Epithelial cell of proximal tubule (primary cell): ENCODE data around the gene SLC38A11. TPM values are rescaled to one million over a fixed set of nuclear protein-coding genes. Genes with fewer than 3 reads are reported as not detected.
"Not testable (repeated sequence)": the region's sequence is repeated elsewhere in the genome, so short reads cannot be mapped to it uniquely, and the experiment has no call there.

Source experiments
- DNase-seq: peaks from one replicate; pipeline ENCODE4 v3.0.0-alpha.2; 2011; ENCODE audit warnings: low read depth
- H3K4me3 ChIP-seq: 2 replicates; pipeline ENCODE4 v1.5.1; 2011; ENCODE audit warnings: low read depth, mild to moderate bottlenecking, low read length
- CTCF ChIP-seq: conservative IDR thresholded peaks from 2 replicates; pipeline ENCODE4 v1.5.1; 2012; ENCODE audit warnings: low read depth, mild to moderate bottlenecking, low read length
- total RNA-seq: library from RNA; depleted of rRNA; stranded (reverse); fragments of >200 nt; gene quantifications from 2 replicates; pipeline ENCODE4 v1.2.3, GENCODE V29; 2015

The SLC38A11 gene
- total RNA-seq, 1 donor from 2014 or later, result 0.17 TPM

GRCh38 chr2:164875334-164876205 is 79.8 kb downstream of the SLC38A11 start:
- TF ChIP-seq CTCF, result no peak
- no peak for DNase-seq
- no peak overlapping the region for H3K4me3 ChIP-seq

- TF ChIP-seq CTCF, result no peak
- peak; percentile 43 for DNase-seq
- H3K4me3 ChIP-seq, result no peak overlapping the region
Observed at GRCh38 chr2:164873210-164873908, 82.0 kb downstream of the SLC38A11 start.

- no peak overlapping the region for H3K4me3 ChIP-seq
- DNase-seq, result no peak
- no peak for TF ChIP-seq CTCF
Observed at GRCh38 chr2:164871404-164871803, 83.9 kb downstream of the SLC38A11 start.

- no peak for TF ChIP-seq CTCF
- H3K4me3 ChIP-seq, result no peak overlapping the region
- no peak for DNase-seq
Observed at GRCh38 chr2:164869420-164869772, 85.9 kb downstream of the SLC38A11 start.

- no peak overlapping the region for H3K4me3 ChIP-seq
- TF ChIP-seq CTCF, result no peak
- DNase-seq, result no peak
Observed at GRCh38 chr2:164868563-164869419, 86.5 kb downstream of the SLC38A11 start.

- no peak for TF ChIP-seq CTCF
- DNase-seq, result no peak
- no peak overlapping the region for H3K4me3 ChIP-seq
Observed at GRCh38 chr2:164867779-164868397, 87.4 kb downstream of the SLC38A11 start.

- not testable (repeated sequence) for H3K4me3 ChIP-seq, DNase-seq
Observed at GRCh38 chr2:164866381-164866780, 88.9 kb downstream of the SLC38A11 start.
